K562 (cell line): Measurements from ENCODE around the gene RSU1. TPM values are rescaled to one million over a fixed set of nuclear protein-coding genes. Genes with fewer than 3 reads are reported as not detected.

ENCODE experiments used
- HMG20B ChIP-seq: fragments of 250-450 bp; sonication (Bioruptor Pico); IDR thresholded peaks from 2 replicates; pipeline ENCODE4 v1.5.0; 2021; ENCODE audit warnings: mild to moderate bottlenecking
- KDM2B ChIP-seq: fragments of 250-450 bp; sonication (Bioruptor Pico); IDR thresholded peaks from 2 replicates; pipeline ENCODE4 v1.8.0; 2021; ENCODE audit warnings: mild to moderate bottlenecking, moderate library complexity
- TEAD1 ChIP-seq, 2 experiments: fragments of 450-650 bp in 1 of 2; sonication (generic) in 1 of 2; formaldehyde crosslinking; IDR thresholded peaks; 2 replicates each; pipeline versions ENCODE4 v1.4.0 to v1.8.0; 2020 to 2022; ENCODE audit warnings: mild to moderate bottlenecking in 2 of 2, missing genetic modification reagents in 1 of 2
- polyA plus RNA-seq, 8 experiments: library from polyadenylated mRNA; depleted of rRNA in 4 of 8; stranded (reverse) in 5 of 8; unstranded in 3 of 8; fragments of >200 nt; fragmentation: Nextera tagmentation in 2 of 8; fragmentation: Illumina TruSeq in 1 of 8; extraction: Ambion mirVana in 2 of 8; extraction: Trizol in 1 of 8; gene quantifications; 2 replicates each; pipeline versions ENCODE4 v1.2.1 to v1.2.3, GENCODE V29; 2011 to 2014; ENCODE audit warnings: inconsistent platforms in 1 of 8, missing spikeins in 1 of 8
- total RNA-seq, 7 experiments: library from RNA; depleted of rRNA in 6 of 7; stranded (reverse); fragments of >200 nt in 6 of 7; fragmentation: Illumina TruSeq in 2 of 7; extraction: Trizol in 2 of 7; gene quantifications; 2 replicates each; pipeline versions ENCODE4 v1.2.1 to v1.2.3, GENCODE V29; 2011 to 2021; ENCODE audit warnings: low replicate concordance in 1 of 7
- TF ChIP-seq, protein P1 (sequence below), 2 experiments: IDR thresholded peaks; 2 replicates each; pipeline ENCODE4 v1.6.1; 2012; ENCODE audit warnings: improper control_type of control experiment in 2 of 2, low read depth in 2 of 2, low read length in 2 of 2, borderline replicate concordance in 1 of 2
- TF ChIP-seq, protein P2 (sequence below): fragments of 150-350 bp; conservative IDR thresholded peaks from 2 replicates; pipeline ENCODE4 v1.6.1; 2014; ENCODE audit warnings: low read length

Gene RSU1
- total and polyA plus RNA-seq, 9 of the 15 experiments (the other 6 are each of a cell fraction or from before 2014, with no cell fraction given), result 18.8 to 67.3 (median 31.5) TPM

DNA sequence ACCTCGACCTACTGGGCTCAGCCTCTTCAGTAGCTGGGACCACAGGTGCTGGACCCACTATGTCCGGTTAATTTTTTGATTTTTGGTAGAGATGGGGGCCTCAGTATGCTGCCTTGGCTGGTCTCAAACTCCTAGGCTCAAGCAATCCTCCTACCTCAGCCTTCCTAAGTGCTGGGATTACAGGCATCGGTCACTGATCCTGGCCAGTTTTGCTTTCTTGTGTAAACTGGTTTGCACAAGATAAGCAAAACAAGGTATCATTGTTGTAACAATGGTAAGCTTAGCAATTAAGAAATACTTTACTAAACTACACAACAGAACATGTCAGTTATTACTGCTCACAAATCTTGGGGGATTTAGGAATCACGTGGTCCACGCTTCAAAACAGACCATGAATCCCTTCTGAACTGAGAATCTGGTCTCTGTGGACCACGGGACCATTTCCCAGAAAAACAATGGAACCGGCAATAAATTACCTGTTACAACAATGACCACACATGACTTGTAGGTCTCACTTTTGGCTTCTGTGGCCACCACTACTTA, 36.8 kb downstream of the RSU1 start (continued):
- no peak for TF ChIP-seq KDM2B
- TF ChIP-seq, protein P1, sequence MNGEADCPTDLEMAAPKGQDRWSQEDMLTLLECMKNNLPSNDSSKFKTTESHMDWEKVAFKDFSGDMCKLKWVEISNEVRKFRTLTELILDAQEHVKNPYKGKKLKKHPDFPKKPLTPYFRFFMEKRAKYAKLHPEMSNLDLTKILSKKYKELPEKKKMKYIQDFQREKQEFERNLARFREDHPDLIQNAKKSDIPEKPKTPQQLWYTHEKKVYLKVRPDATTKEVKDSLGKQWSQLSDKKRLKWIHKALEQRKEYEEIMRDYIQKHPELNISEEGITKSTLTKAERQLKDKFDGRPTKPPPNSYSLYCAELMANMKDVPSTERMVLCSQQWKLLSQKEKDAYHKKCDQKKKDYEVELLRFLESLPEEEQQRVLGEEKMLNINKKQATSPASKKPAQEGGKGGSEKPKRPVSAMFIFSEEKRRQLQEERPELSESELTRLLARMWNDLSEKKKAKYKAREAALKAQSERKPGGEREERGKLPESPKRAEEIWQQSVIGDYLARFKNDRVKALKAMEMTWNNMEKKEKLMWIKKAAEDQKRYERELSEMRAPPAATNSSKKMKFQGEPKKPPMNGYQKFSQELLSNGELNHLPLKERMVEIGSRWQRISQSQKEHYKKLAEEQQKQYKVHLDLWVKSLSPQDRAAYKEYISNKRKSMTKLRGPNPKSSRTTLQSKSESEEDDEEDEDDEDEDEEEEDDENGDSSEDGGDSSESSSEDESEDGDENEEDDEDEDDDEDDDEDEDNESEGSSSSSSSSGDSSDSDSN (IDR thresholded peaks at IDR 0.05; ENCODE audit: borderline replicate concordance in 1 of 2, low read depth in 2 of 2, low read length in 2 of 2), result no peak
- TF ChIP-seq HMG20B (CRISPR knock-in tag), result no peak
- TF ChIP-seq TEAD1 (CRISPR knock-in tag; IDR thresholded peaks at IDR 0.05), result no peak
- TF ChIP-seq, protein P2, sequence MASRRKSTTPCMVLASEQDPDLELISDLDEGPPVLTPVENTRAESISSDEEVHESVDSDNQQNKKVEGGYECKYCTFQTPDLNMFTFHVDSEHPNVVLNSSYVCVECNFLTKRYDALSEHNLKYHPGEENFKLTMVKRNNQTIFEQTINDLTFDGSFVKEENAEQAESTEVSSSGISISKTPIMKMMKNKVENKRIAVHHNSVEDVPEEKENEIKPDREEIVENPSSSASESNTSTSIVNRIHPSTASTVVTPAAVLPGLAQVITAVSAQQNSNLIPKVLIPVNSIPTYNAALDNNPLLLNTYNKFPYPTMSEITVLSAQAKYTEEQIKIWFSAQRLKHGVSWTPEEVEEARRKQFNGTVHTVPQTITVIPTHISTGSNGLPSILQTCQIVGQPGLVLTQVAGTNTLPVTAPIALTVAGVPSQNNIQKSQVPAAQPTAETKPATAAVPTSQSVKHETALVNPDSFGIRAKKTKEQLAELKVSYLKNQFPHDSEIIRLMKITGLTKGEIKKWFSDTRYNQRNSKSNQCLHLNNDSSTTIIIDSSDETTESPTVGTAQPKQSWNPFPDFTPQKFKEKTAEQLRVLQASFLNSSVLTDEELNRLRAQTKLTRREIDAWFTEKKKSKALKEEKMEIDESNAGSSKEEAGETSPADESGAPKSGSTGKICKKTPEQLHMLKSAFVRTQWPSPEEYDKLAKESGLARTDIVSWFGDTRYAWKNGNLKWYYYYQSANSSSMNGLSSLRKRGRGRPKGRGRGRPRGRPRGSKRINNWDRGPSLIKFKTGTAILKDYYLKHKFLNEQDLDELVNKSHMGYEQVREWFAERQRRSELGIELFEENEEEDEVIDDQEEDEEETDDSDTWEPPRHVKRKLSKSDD, result no peak
